Subcutaneous adipose tissue (tissue), 4 donors: ENCODE data around the gene INPP5E. TPM values are rescaled to one million over a fixed set of nuclear protein-coding genes. Genes with fewer than 3 reads are reported as not detected.

Source experiments
- total RNA-seq, 4 donors: library from RNA; depleted of rRNA; stranded (reverse); fragments of >200 nt; gene quantifications; one replicate each; pipeline ENCODE4 v1.1.0, GENCODE V29; 2016
- TF ChIP-seq, protein P1 (sequence below): fragments of 450-650 bp; IDR thresholded peaks from one replicate; pipeline ENCODE4 v1.5.1; 2016; ENCODE audit warnings: low read depth, mild to moderate bottlenecking, control low read depth, antibody characterized with exemption, moderate library complexity

Gene INPP5E
- total RNA-seq, 4 donors from 2014 or later = 4.4 to 12.8 (median 5.0) TPM

DNA sequence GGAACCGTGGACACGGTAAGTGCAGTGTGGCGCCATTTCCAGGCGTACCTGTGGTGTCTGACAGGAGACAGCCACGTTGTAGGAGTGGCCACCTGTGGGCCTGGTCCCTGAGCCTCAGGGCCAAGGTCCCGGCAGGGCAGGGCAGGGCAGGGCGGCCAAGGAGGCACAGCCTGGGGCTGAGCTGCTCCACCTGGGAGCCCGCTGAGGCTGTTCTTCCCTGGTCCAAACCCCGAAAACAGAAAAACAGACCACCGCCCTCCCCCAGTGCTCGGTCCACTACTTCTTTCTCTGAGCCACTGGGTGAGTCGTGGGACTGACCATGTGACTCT is 20.6 kb downstream of the INPP5E start:
- TF ChIP-seq, protein P1, sequence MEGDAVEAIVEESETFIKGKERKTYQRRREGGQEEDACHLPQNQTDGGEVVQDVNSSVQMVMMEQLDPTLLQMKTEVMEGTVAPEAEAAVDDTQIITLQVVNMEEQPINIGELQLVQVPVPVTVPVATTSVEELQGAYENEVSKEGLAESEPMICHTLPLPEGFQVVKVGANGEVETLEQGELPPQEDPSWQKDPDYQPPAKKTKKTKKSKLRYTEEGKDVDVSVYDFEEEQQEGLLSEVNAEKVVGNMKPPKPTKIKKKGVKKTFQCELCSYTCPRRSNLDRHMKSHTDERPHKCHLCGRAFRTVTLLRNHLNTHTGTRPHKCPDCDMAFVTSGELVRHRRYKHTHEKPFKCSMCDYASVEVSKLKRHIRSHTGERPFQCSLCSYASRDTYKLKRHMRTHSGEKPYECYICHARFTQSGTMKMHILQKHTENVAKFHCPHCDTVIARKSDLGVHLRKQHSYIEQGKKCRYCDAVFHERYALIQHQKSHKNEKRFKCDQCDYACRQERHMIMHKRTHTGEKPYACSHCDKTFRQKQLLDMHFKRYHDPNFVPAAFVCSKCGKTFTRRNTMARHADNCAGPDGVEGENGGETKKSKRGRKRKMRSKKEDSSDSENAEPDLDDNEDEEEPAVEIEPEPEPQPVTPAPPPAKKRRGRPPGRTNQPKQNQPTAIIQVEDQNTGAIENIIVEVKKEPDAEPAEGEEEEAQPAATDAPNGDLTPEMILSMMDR = no peak

DNA sequence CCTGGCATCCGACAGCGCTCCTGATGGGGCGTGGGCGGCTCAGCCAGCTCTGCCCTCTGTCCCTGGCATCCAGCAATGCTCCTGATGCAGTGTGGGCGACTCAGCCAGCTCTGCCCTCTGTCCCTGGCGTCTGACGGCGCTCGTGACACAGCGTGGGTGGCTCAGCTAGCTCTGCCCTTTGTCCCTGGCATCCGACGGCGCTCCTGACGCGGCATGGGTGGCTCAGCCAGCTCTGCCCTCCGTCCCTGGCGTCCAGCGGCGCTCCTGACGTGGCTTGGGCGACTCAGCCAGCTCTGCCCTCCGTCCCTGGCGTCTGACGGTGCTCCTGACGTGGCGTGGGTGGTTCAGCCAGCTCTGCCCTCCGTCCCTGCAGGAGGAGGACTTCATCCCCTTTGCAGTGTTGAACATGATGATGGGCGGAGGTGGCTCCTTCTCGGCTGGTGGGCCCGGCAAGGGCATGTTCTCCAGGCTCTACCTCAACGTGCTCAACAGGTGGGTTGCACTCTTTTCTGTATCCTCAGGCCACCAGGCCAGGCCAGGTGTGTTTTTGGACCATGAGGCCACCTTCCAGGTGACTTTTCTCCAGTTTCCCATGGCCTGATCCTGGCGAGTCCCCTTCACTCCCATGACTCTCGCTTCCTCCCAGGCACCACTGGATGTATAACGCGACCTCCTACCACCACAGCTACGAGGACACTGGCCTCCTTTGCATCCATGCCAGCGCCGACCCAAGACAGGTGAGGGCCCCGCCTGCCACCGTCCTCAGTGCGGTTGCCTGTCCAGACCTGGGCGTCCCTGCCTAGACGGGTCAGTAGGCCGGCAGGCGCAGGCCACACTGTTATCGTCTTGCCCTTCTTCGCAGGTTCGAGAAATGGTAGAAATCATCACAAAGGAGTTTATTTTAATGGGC is 21.2 kb downstream of the INPP5E start:
- TF ChIP-seq, protein P1 = no peak

DNA sequence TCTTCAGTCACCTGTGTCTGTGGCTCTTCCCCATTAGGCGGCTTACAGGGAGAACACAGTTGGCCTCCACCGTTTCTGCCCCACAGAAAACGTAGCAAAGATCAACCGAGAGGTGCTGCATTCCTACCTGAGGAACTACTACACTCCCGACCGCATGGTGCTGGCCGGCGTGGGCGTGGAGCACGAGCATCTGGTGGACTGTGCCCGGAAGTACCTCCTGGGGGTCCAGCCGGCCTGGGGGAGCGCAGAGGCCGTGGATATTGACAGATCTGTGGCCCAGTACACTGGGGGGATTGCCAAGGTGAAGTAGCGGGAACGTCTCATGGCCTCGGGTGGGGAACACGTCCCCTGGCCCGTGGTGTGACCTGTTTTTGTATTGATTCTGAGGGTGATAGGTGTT is 22.7 kb downstream of the INPP5E start:
- TF ChIP-seq, protein P1 = no peak

DNA sequence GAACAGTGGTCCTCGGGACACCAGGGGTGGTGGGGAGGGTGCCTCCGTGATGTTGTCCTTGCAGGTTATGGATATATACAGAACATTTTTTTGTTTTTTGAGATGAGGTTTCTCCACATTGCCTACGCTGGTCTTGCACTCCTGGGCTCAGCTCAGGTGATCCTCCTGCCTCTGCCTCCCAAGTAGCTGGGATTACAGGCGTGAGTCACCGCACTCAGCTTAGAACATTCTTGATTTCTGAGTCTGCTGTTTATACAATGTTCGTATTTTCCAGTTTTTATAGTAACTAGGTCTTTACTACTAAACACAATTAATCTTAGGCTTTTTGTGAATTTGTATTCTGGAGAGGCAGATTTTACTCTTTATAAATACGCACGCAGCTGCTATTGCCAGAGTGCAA is 23.2 kb downstream of the INPP5E start:
- TF ChIP-seq, protein P1 = no peak

GRCh38 chr9:136412962-136413361 is 26.7 kb downstream of the INPP5E start:
- TF ChIP-seq, protein P1 = no peak

- TF ChIP-seq, protein P1 = no peak
These were observed 28.3 kb downstream of the INPP5E start for GRCh38 chr9:136411378-136411777.

GRCh38 chr9:136410500-136411287 is 29.0 kb downstream of the INPP5E start, which contains the start of the genes ENTR1 and PMPCA:
TSS of gene ENTR1 (minus strand) at chr9:136410614. CDS start at chr9:136410397, 217 bp downstream.
TSS of gene PMPCA (plus strand) at chr9:136410658. CDS start at chr9:136410669, 11 bp downstream.
- TF ChIP-seq, protein P1 = no peak
